ENCODE measurements around the gene ASTL. TPM values are rescaled to one million over a fixed set of nuclear protein-coding genes. Genes with fewer than 3 reads are reported as not detected.

Gene ASTL
- total and polyA plus RNA-seq, 2 of the 13 experiments (the other 11 are each of a cell fraction or from before 2014, with no cell fraction given) = not detected

DNA sequence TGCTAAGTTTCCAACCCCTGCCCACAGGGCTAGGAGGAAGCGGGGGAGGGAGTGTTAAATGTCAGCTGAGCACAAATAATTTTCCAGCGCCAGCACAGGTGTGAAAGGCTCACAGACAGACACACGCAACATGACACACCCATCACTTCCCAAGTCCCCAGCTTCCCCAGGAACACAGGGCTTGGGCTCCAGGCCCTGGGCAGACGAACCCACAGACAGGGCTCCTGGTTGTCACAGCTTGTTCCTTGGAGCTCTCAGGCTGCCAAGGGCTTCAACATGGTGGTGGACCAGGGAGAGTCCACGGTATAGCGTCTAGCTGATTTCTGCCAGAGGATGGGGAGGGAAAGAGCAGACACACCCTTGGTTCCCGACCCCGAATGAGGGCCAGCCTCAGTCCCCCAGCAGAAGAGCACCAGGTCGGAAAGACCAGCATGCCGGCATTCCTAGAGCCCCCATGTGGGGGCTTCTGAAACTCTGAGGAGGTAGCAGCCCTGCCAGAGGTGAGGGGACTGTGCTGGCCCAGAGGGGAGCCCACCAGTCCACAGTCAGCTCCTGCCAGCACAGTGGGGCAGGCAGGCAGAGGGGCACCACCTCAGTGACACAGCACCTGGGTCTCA lies 5.0 kb upstream of the ASTL start:
- Histone ChIP-seq H3K9me3 (ENCODE audit: low read length) (no peaks in the 10 kb centered on the region), H3K36me3 (replicated peaks in 1 of 2; ENCODE audit: control insufficient read depth in 1 of 2, insufficient read depth in 2 of 2, low read length in 2 of 2) (no peaks in the 10 kb centered on the region), H3K79me2 (ENCODE audit: insufficient read depth, low read length) (no peaks in the 10 kb centered on the region), H3K4me1 (ENCODE audit: insufficient read depth, low read length) (peaks cover 15% of the 10 kb centered on the region), H3K4me2 (ENCODE audit: low read depth, low read length) (no peak overlapping the region), H3K9ac (ENCODE audit: insufficient read depth, low read depth, low read length) (no peak overlapping the region), H4K20me1 (ENCODE audit: insufficient read depth, low read length) (no peaks in the 10 kb centered on the region), H3K27ac (ENCODE audit: extremely low read length, insufficient read depth, low read length) (no peak overlapping the region), H3K4me3 (replicated peaks in 1 of 3; ENCODE audit: insufficient read depth in 1 of 3, low read depth in 2 of 3, low read length in 3 of 3) (no peak overlapping the region), H3K27me3 (ENCODE audit: control insufficient read depth in 1 of 2, insufficient read depth in 2 of 2, low read length in 2 of 2) (peaks cover 6 to 51% of the 10 kb centered on the region in 2 experiments; a peak in 4 of 5 replicates), H2AFZ (ENCODE audit: low read length) (no peak overlapping the region)
- CTCF ChIA-PET (ENCODE audit: low intra/inter-chr PET ratio, low total read pairs) = no interaction called here
- POLR2A ChIA-PET = no interaction called here
- no TSS peak for BruUV-seq (replicated peaks)
- in situ Hi-C loops (cut with HindIII; ENCODE audit: extremely low pct_ligation_motif_present, low pct_unique_long_range_greater_than_20kb) = loop anchor here (5.0 to 25.0 kb wide), 2 partner anchors 119 to 369 kb away; partner anchors contain the start of gene NEURL3
- intact Hi-C loops (cut with micrococcal nuclease; ENCODE audit: unreplicated experiment) = no loop called here
- no peak for DNase-seq (ENCODE audit: low spot score)
- ATAC-seq = no peak
- no peak for FAIRE-seq
- 50% methylated on average over 7 of the region's 10 CpGs for WGBS (ENCODE audit: low lambda C conversion rate)
- no peak for TF ChIP-seq HDAC2 (CRISPR knock-in tag; IDR thresholded peaks at IDR 0.05)
- TF ChIP-seq SIX4 (CRISPR knock-in tag; IDR thresholded peaks at IDR 0.05) = no peak
- TF ChIP-seq, protein P1, sequence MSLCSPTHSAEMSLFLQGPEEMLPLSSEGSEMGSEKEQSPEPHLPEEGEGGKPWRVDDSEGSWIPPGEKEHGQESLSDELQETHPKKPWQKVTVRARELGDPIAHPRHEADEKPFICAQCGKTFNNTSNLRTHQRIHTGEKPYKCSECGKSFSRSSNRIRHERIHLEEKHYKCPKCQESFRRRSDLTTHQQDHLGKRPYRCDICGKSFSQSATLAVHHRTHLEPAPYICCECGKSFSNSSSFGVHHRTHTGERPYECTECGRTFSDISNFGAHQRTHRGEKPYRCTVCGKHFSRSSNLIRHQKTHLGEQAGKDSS (CRISPR knock-in tag; IDR thresholded peaks at IDR 0.05; ENCODE audit: borderline replicate concordance, low read depth) = no peak
- no peak for TF ChIP-seq ZFP37 (CRISPR knock-in tag; IDR thresholded peaks at IDR 0.05; ENCODE audit: borderline replicate concordance)
- TF ChIP-seq, protein P2, sequence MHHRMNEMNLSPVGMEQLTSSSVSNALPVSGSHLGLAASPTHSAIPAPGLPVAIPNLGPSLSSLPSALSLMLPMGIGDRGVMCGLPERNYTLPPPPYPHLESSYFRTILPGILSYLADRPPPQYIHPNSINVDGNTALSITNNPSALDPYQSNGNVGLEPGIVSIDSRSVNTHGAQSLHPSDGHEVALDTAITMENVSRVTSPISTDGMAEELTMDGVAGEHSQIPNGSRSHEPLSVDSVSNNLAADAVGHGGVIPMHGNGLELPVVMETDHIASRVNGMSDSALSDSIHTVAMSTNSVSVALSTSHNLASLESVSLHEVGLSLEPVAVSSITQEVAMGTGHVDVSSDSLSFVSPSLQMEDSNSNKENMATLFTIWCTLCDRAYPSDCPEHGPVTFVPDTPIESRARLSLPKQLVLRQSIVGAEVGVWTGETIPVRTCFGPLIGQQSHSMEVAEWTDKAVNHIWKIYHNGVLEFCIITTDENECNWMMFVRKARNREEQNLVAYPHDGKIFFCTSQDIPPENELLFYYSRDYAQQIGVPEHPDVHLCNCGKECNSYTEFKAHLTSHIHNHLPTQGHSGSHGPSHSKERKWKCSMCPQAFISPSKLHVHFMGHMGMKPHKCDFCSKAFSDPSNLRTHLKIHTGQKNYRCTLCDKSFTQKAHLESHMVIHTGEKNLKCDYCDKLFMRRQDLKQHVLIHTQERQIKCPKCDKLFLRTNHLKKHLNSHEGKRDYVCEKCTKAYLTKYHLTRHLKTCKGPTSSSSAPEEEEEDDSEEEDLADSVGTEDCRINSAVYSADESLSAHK (CRISPR knock-in tag; IDR thresholded peaks at IDR 0.05; ENCODE audit: borderline replicate concordance) = no peak
- TF ChIP-seq ZMYM3 (CRISPR knock-in tag; IDR thresholded peaks at IDR 0.05) = no peak
- no peak for TF ChIP-seq TAF15 (IDR thresholded peaks at IDR 0.05; ENCODE audit: low read depth, low read length, poor library complexity, severe bottlenecking)
- no peak for TF ChIP-seq ZNF333 (CRISPR knock-in tag; IDR thresholded peaks at IDR 0.05; ENCODE audit: borderline replicate concordance)
- no peak for TF ChIP-seq CC2D1A (CRISPR knock-in tag; IDR thresholded peaks at IDR 0.05)
- TF ChIP-seq ZNF292 (CRISPR knock-in tag; IDR thresholded peaks at IDR 0.05; ENCODE audit: borderline replicate concordance, low read depth) = no peak
- no peak for TF ChIP-seq HHEX (CRISPR knock-in tag; IDR thresholded peaks at IDR 0.05)
- no peak for TF ChIP-seq ZC3H13 (CRISPR knock-in tag; IDR thresholded peaks at IDR 0.05)
- TF ChIP-seq, protein P3, sequence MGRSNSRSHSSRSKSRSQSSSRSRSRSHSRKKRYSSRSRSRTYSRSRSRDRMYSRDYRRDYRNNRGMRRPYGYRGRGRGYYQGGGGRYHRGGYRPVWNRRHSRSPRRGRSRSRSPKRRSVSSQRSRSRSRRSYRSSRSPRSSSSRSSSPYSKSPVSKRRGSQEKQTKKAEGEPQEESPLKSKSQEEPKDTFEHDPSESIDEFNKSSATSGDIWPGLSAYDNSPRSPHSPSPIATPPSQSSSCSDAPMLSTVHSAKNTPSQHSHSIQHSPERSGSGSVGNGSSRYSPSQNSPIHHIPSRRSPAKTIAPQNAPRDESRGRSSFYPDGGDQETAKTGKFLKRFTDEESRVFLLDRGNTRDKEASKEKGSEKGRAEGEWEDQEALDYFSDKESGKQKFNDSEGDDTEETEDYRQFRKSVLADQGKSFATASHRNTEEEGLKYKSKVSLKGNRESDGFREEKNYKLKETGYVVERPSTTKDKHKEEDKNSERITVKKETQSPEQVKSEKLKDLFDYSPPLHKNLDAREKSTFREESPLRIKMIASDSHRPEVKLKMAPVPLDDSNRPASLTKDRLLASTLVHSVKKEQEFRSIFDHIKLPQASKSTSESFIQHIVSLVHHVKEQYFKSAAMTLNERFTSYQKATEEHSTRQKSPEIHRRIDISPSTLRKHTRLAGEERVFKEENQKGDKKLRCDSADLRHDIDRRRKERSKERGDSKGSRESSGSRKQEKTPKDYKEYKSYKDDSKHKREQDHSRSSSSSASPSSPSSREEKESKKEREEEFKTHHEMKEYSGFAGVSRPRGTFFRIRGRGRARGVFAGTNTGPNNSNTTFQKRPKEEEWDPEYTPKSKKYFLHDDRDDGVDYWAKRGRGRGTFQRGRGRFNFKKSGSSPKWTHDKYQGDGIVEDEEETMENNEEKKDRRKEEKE (IDR thresholded peaks at IDR 0.05) = no peak
- TF ChIP-seq, protein P4, sequence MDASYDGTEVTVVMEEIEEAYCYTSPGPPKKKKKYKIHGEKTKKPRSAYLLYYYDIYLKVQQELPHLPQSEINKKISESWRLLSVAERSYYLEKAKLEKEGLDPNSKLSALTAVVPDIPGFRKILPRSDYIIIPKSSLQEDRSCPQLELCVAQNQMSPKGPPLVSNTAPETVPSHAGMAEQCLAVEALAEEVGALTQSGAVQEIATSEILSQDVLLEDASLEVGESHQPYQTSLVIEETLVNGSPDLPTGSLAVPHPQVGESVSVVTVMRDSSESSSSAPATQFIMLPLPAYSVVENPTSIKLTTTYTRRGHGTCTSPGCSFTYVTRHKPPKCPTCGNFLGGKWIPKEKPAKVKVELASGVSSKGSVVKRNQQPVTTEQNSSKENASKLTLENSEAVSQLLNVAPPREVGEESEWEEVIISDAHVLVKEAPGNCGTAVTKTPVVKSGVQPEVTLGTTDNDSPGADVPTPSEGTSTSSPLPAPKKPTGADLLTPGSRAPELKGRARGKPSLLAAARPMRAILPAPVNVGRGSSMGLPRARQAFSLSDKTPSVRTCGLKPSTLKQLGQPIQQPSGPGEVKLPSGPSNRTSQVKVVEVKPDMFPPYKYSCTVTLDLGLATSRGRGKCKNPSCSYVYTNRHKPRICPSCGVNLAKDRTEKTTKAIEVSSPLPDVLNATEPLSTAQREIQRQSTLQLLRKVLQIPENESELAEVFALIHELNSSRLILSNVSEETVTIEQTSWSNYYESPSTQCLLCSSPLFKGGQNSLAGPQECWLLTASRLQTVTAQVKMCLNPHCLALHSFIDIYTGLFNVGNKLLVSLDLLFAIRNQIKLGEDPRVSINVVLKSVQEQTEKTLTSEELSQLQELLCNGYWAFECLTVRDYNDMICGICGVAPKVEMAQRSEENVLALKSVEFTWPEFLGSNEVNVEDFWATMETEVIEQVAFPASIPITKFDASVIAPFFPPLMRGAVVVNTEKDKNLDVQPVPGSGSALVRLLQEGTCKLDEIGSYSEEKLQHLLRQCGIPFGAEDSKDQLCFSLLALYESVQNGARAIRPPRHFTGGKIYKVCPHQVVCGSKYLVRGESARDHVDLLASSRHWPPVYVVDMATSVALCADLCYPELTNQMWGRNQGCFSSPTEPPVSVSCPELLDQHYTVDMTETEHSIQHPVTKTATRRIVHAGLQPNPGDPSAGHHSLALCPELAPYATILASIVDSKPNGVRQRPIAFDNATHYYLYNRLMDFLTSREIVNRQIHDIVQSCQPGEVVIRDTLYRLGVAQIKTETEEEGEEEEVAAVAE (CRISPR knock-in tag; IDR thresholded peaks at IDR 0.05; ENCODE audit: borderline replicate concordance) = no peak
